ENCODE measurements around the gene ZDHHC8. TPM values are rescaled to one million over a fixed set of nuclear protein-coding genes. Genes with fewer than 3 reads are reported as not detected.

Gene ZDHHC8
- total and polyA plus RNA-seq, 11 donors = 15.7 to 45.2 (median 38.2) TPM

DNA sequence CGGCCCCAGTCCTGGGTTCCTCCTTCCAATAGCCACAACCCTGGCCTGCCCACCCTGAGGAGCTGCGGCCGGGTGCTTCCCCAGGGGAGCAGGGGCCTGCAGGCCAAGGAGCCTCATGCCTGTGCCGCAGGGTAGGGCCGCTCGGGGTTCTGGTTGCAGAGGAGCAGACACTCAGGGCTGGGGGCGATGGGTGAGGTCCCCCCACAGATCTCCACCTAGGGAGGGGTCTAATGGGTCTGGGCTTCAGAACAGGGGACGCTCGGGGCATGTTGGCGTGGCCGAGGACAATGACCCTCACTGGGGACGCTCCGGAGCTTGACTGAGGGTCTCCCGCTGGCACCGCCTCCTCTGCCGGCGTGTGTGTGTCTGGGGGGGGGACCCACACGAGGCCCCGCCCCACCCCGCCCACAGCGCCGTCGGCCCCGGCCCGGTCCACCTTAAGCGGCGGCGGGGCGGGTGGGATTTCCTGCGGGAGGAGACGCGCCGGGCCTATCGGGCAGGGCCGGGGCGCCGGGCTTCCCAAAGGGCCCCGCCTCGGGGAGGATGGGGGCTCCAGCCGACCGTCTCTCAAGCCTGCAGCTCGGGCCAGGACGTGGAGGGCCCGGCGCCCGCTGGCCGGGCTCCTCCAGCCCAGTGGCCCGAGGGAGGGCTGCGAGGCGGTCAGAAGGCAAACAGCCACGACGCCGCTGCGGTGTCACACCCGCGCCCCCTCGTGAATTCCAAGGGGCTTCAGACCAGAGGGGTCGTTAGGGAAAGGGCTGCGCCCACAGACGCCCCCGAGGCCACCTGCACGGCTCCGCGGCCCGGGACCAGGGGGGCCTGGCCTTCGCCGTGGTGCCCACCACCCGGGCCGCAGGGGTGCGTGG is 640 bp upstream of the ZDHHC8 start:
- Histone ChIP-seq H3K4me3 (peak overlapping the region; percentile 88 to 100 (median 99)), H3K27ac (peak overlapping the region; percentile 94 to 100 (median 98)), H3K27me3 (no peaks in the 10 kb centered on the region), H3K9me3 (no peaks in the 10 kb centered on the region), H3K4me1 (peaks cover 6 to 51% (median 38%) of the 10 kb centered on the region in 12 donors), H3K36me3 (peaks cover 0 to 19% (median 15%) of the 10 kb centered on the region in 9 donors)
- intact Hi-C loops (cut with DNase I) = loop anchor here in 1 of 10 donors (5.0 kb wide), 1 partner anchor 114 kb away; the partner anchor contains the start of gene ARVCF
- DNase-seq = peak; percentile 91 to 96 (median 93)
- WGBS, 4 donors = 5 to 8% (median 6%) methylated on average over 15 to 70 of the region's 70 CpGs
- TF ChIP-seq, protein P1, sequence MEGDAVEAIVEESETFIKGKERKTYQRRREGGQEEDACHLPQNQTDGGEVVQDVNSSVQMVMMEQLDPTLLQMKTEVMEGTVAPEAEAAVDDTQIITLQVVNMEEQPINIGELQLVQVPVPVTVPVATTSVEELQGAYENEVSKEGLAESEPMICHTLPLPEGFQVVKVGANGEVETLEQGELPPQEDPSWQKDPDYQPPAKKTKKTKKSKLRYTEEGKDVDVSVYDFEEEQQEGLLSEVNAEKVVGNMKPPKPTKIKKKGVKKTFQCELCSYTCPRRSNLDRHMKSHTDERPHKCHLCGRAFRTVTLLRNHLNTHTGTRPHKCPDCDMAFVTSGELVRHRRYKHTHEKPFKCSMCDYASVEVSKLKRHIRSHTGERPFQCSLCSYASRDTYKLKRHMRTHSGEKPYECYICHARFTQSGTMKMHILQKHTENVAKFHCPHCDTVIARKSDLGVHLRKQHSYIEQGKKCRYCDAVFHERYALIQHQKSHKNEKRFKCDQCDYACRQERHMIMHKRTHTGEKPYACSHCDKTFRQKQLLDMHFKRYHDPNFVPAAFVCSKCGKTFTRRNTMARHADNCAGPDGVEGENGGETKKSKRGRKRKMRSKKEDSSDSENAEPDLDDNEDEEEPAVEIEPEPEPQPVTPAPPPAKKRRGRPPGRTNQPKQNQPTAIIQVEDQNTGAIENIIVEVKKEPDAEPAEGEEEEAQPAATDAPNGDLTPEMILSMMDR (IDR thresholded peaks at IDR 0.05) = no peak
- TF ChIP-seq POLR2A (IDR thresholded peaks at IDR 0.05) = peak in 1 of 2 donors; percentile 27
- peak; percentile 72 to 90 (median 86) for ATAC-seq

GRCh38 chr22:20131859-20132685 is 468 bp downstream of the ZDHHC8 start:
- ATAC-seq = peak in 1 of 4 donors; percentile 3
- peak in 2 of 5 donors; percentile 56 to 66 for DNase-seq
- 0 to 1% (median 1%) methylated on average over 11 to 72 of the region's 72 CpGs for WGBS, 4 donors
- H3K9me3 ChIP-seq = no peaks in the 10 kb centered on the region
- peak overlapping the region; percentile 76 to 100 (median 98) for H3K4me3 ChIP-seq
- intact Hi-C loops (cut with DNase I) = loop anchor here in 1 of 10 donors (5.0 kb wide), 1 partner anchor 115 kb away; the partner anchor contains the start of gene ARVCF
- H3K4me1 ChIP-seq = peaks cover 16 to 62% (median 49%) of the 10 kb centered on the region in 12 donors
- TF ChIP-seq, protein P1 (IDR thresholded peaks at IDR 0.05) = no peak
- TF ChIP-seq POLR2A (IDR thresholded peaks at IDR 0.05) = no peak
- peak overlapping the region in 11 of 12 donors; percentile 28 to 100 (median 73) for H3K27ac ChIP-seq
- peaks cover 0 to 8% (median 5%) of the 10 kb centered on the region in 9 donors for H3K36me3 ChIP-seq
- no peaks in the 10 kb centered on the region for H3K27me3 ChIP-seq

DNA sequence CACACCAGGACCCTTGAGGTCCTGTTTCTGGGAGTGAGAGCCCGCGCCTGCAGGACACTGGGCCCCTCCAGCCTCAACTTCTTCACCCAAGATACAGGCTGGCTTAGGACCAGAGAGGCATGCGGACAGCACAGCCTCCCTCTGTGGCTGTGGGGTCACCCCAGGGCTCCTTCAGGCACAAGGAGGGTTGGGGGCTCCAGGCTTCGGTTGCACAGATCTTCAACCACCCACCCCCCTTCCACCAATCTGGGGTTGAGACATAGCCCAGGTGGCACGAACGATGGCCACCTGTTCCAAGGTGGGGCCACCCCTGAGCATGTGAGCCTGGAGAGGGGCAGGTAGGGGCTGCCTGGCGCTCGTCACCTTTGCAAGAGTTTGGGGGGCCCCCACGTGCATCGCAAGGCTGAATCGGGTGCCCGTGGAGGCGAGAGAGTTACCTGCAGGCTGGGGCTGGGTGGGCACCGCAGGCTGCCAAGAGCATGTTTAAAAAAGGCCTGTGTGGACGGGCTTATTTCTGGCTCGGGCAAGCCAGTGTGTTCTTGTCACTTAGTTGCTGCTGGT is 1.2 kb downstream of the ZDHHC8 start:
- Histone ChIP-seq H3K4me3 (peak overlapping the region; percentile 76 to 100 (median 98)), H3K4me1 (peaks cover 22 to 69% (median 56%) of the 10 kb centered on the region in 12 donors), H3K9me3 (no peaks in the 10 kb centered on the region), H3K27me3 (no peaks in the 10 kb centered on the region), H3K36me3 (peaks cover 0 to under 1% (median 0%) of the 10 kb centered on the region in 9 donors), H3K27ac (peak overlapping the region in 9 of 12 donors; percentile 27 to 100 (median 74))
- DNase-seq (no peak), ATAC-seq (no peak)
- 43 to 51% (median 49%) methylated on average over 2 to 16 of the region's 16 CpGs for WGBS, 4 donors
- TF ChIP-seq, protein P1 (IDR thresholded peaks at IDR 0.05) = no peak
- TF ChIP-seq POLR2A (IDR thresholded peaks at IDR 0.05) = no peak
- intact Hi-C loops (cut with DNase I) = loop anchor here in 1 of 10 donors (5.0 kb wide), 1 partner anchor 115 kb away; the partner anchor contains the start of gene ARVCF
